Tibial artery (tissue), 4 donors: Measurements from ENCODE around the gene NCAPG.
"Not testable (repeated sequence)": the region's sequence is repeated elsewhere in the genome, so short reads cannot be mapped to it uniquely, and the experiment has no call there.

Experiments
- DNase-seq, 2 donors: peaks; one replicate each; pipeline ENCODE4 v3.0.0-alpha.2; 2019
- H3K27ac ChIP-seq, 2 donors: fragments of 200-600 bp; sonication (generic) in 1 of 2; 1 replicate in 1 of 2; 2 replicates in 1 of 2; pipeline ENCODE4 v1.5.1; 2018 to 2019; ENCODE audit warnings: mild to moderate bottlenecking in 1 of 2
- H3K27me3 ChIP-seq, 2 donors: fragments of 200-600 bp; sonication (generic) in 1 of 2; one replicate each; pipeline versions ENCODE4 v1.5.1 to v1.6.0; 2016 to 2019
- H3K36me3 ChIP-seq, 3 donors: fragments of 200-600 bp; sonication (generic) in 2 of 3; one replicate each; pipeline ENCODE4 v1.5.1; 2016 to 2019; ENCODE audit warnings: mild to moderate bottlenecking in 2 of 3
- H3K4me1 ChIP-seq, 4 donors: fragments of 200-600 bp; sonication (generic) in 2 of 4; 1 replicate in 3 of 4; 2 replicates in 1 of 4; pipeline ENCODE4 v1.5.1; 2016 to 2019
- H3K4me3 ChIP-seq, 2 donors: fragments of 200-600 bp; sonication (generic) in 1 of 2; 1 replicate in 1 of 2; 2 replicates in 1 of 2; pipeline ENCODE4 v1.5.1; 2018 to 2019; ENCODE audit warnings: mild to moderate bottlenecking in 2 of 2
- H3K9me3 ChIP-seq, 3 donors: fragments of 200-600 bp; sonication (generic) in 1 of 3; one replicate each; pipeline ENCODE4 v1.5.1; 2016 to 2019
- intact Hi-C: fragments of 100-400 bp; cut with DNase I; formaldehyde crosslinking; loops from one replicate; pipeline ENCODE4 v1.15.0; 2023; ENCODE audit warnings: low total_unique reads
- TF ChIP-seq, protein P1 (sequence below), 2 experiments: fragments of 200-600 bp in 1 of 2; fragments of 450-650 bp in 1 of 2; IDR thresholded peaks; one replicate each; pipeline ENCODE4 v1.5.1; 2017 to 2019; ENCODE audit warnings: antibody characterized with exemption in 2 of 2, mild to moderate bottlenecking in 1 of 2, moderate library complexity in 1 of 2

NCAPG gene

DNA sequence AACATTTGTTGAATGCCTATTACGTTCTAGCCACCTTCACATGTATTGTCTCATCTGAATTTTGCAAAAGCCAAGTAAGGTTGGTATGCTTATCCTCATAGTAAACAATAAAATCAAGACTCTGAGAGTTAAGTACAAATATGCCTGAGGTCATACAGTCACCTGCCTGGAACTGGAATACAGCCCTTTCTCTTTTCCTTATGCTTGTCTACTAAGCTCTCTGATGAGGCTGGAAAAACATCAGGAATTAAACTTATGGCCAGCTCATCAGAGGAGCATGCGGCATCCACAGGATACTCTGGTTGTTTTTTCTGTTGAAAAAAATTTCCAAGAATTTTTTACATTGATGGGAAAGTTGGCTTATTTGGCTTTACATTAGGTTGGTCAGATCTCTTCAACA lies 35.5 kb downstream of the NCAPG start:
- TF ChIP-seq, protein P1, sequence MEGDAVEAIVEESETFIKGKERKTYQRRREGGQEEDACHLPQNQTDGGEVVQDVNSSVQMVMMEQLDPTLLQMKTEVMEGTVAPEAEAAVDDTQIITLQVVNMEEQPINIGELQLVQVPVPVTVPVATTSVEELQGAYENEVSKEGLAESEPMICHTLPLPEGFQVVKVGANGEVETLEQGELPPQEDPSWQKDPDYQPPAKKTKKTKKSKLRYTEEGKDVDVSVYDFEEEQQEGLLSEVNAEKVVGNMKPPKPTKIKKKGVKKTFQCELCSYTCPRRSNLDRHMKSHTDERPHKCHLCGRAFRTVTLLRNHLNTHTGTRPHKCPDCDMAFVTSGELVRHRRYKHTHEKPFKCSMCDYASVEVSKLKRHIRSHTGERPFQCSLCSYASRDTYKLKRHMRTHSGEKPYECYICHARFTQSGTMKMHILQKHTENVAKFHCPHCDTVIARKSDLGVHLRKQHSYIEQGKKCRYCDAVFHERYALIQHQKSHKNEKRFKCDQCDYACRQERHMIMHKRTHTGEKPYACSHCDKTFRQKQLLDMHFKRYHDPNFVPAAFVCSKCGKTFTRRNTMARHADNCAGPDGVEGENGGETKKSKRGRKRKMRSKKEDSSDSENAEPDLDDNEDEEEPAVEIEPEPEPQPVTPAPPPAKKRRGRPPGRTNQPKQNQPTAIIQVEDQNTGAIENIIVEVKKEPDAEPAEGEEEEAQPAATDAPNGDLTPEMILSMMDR (IDR thresholded peaks at IDR 0.05) = no peak
- Histone ChIP-seq H3K27ac (no peak overlapping the region), H3K27me3 (no peaks in the 10 kb centered on the region), H3K36me3 (no peaks in the 10 kb centered on the region), H3K4me1 (no peaks in the 10 kb centered on the region), H3K9me3 (peaks cover 0 to 6% (median 0%) of the 10 kb centered on the region in 3 donors), H3K4me3 (no peak overlapping the region)
- no peak for DNase-seq
- intact Hi-C loops = no loop called here

DNA sequence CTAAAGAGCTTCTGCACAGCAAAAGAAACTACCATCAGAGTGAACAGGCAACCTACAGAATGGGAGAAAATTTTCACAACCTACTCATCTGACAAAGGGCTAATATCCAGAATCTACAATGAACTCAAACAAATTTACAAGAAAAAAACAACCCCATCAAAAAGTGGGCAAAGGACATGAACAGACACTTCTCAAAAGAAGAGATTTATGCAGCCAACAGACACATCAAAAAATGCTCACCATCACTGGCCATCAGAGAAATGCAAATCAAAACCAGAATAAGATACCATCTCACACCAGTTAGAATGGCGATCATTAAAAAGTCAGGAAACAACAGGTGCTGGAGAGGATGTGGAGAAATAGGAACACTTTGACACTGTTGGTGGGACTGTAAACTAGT lies 39.5 kb downstream of the NCAPG start:
- H3K27me3 ChIP-seq, H3K27ac ChIP-seq, H3K4me3 ChIP-seq, DNase-seq, H3K36me3 ChIP-seq, H3K9me3 ChIP-seq, H3K4me1 ChIP-seq, intact Hi-C loops: not testable (repeated sequence)

DNA sequence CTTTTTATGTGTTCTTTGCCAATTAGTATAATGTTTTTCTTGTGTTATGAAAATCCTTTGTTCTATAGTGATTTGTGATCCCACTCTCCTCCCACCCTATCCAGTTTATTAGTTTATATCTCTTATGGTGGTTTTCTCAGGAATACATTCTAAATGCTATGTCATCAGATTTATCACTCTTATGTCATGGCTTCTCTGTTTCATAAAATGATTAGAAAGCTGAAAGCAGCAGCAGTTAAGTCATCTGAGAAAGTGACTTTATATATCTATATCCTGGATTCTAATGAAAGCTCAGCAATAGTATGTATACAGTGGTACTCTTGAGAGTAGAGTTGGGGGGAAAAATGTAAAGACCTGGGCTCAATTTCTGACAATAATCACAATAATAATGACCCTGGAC lies 41.2 kb downstream of the NCAPG start:
- Histone ChIP-seq H3K4me1 (no peaks in the 10 kb centered on the region), H3K36me3 (no peaks in the 10 kb centered on the region), H3K9me3 (peaks cover 0 to 6% (median 0%) of the 10 kb centered on the region in 3 donors), H3K27me3 (no peaks in the 10 kb centered on the region), H3K4me3 (no peak overlapping the region), H3K27ac (no peak overlapping the region)
- TF ChIP-seq, protein P1 (IDR thresholded peaks at IDR 0.05) = no peak
- no peak for DNase-seq
- intact Hi-C loops = no loop called here

DNA sequence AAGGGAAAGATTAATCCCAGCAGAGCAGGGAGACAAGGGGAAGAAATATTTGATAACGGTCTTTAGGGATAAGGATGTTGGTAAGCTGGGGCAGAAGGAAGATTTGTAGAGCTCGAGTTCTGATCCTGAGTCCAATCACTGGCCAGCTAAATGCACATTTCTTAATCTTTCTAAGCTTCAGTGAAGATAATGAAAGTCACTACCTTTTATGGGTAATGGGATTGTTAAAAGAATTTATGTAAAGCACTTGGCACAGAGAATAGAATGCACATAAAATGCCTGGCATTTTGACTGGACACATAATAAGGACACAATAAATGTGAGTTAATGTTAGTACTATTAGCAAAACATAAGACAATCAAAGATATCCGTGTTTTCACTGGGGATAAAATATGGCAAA lies 43.3 kb downstream of the NCAPG start:
- intact Hi-C loops = no loop called here
- Histone ChIP-seq H3K36me3 (no peaks in the 10 kb centered on the region), H3K4me3 (no peak overlapping the region), H3K9me3 (no peaks in the 10 kb centered on the region), H3K27me3 (no peaks in the 10 kb centered on the region), H3K27ac (no peak overlapping the region), H3K4me1 (no peaks in the 10 kb centered on the region)
- TF ChIP-seq, protein P1 (IDR thresholded peaks at IDR 0.05) = no peak
- no peak for DNase-seq

DNA sequence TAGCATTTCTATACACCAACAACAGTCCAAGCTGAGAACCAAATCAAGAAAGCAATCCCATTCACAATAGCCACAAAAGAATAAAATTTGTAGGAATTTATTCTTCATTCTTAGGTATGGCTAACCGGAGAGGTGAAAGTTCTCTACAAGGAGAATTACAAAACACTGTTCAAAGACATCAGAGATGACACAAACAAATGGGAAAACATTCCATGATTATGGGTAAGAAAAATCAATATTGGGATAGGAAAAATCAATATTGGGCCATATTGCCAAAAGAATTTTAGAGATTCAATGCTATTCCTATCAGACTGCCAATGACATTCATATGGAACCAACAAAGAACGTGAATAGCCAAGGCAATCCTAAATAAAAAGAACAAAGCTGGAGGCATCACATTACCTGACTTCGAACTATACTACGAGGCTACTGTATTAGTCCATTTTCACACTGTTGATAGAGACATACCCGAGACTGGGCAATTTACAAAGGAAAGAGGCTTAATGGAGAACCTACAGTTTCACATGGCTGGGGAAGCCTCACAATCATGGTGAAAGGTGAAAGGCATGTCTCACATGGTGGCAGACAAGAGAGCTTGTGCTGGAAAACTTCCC lies 49.1 kb downstream of the NCAPG start:
- H3K27ac ChIP-seq = no peak overlapping the region
- no peak overlapping the region for H3K4me3 ChIP-seq
- no peaks in the 10 kb centered on the region for H3K27me3 ChIP-seq
- peaks cover 5 to 10% (median 8%) of the 10 kb centered on the region in 3 donors for H3K36me3 ChIP-seq
- DNase-seq = no peak
- H3K4me1 ChIP-seq = no peaks in the 10 kb centered on the region
- peaks cover 0 to 8% (median 0%) of the 10 kb centered on the region in 3 donors for H3K9me3 ChIP-seq
- TF ChIP-seq, protein P1 (IDR thresholded peaks at IDR 0.05) = no peak
- intact Hi-C loops = no loop called here

DNA sequence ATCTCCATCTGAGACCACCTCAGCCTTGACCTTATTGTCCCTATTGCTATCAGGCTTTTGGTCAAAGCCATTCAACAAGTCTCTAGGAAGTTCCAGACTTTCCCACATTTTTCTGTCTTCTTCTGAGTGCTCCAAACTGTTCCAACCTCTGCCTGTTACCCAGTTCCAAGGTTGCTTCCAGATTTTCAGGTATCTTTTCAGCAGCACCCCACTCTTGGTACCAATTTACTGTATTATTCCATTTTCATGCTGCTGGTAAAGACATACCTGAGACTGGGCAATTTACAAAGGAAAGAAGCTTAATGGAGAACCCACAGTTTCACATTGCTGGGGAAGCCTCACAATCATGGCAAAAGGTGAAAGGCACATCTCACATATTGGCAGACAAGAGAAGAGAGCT lies 51.1 kb downstream of the NCAPG start:
- H3K4me3 ChIP-seq, H3K27ac ChIP-seq, intact Hi-C loops, H3K9me3 ChIP-seq, DNase-seq, H3K4me1 ChIP-seq, H3K36me3 ChIP-seq, H3K27me3 ChIP-seq: not testable (repeated sequence)

DNA sequence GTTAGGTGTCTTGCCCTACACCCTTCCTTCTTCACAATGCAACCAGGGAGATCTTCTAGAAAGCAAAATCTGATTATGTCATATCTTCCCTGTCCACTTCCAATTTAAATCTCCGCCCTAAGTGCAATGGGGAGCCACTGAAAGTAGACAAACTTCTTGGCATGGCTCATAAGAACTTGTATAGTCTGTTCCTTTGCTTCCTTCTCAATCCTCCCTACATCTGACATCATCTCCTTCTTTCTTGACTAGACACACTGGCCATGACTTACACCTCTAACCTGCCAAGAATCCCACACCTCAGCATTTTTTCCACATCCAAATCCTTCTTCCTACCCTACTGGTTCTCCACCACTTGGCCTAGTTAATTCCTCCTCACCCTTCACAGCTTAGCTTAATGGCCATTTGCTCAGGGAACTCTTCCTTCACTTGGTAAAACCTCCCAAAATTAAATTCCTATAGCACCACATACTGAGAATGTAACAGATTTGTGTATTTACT lies 55.1 kb downstream of the NCAPG start:
- TF ChIP-seq, protein P1 (IDR thresholded peaks at IDR 0.05) = no peak
- Histone ChIP-seq H3K4me1 (no peaks in the 10 kb centered on the region), H3K36me3 (peaks cover 5 to 10% (median 8%) of the 10 kb centered on the region in 3 donors), H3K9me3 (peaks cover 0 to 8% (median 0%) of the 10 kb centered on the region in 3 donors), H3K27ac (no peak overlapping the region), H3K4me3 (no peak overlapping the region), H3K27me3 (no peaks in the 10 kb centered on the region)
- intact Hi-C loops = no loop called here
- no peak for DNase-seq
